HCT116 (cell line): ENCODE results near the gene ZNF544. TPM values are rescaled to one million over a fixed set of nuclear protein-coding genes. Genes with fewer than 3 reads are reported as not detected.

Source experiments
- ATAC-seq: fragments of 200-7000 bp; cut with Tn5 transposase; 2 replicates; pipeline ENCODE4 v1.9.1; 2020; ENCODE audit warnings: mild to moderate bottlenecking, moderate library complexity
- BruUV-seq: library from RNA; stranded (reverse); fragments of 400-500 nt; replicated peaks from 2 replicates; lab custom pipeline; 2021; lab: Mats Ljungman, UMichigan
- CTCF ChIA-PET: fragments of 300-600 bp; sonication (Branson Sonifier 250); formaldehyde crosslinking; loops from one replicate; lab custom pipeline; 2021; ENCODE audit warnings: antibody characterized with exemption; lab: Charles Lee
- POLR2A ChIA-PET: fragments of 300-600, 350-600 bp; sonication (Branson Sonifier 250); formaldehyde crosslinking; loops from one replicate; lab custom pipeline; 2021; ENCODE audit warnings: antibody characterized with exemption; lab: Charles Lee
- RAD21 ChIA-PET, 2 experiments: fragments of 300-600 bp; sonication (Branson Sonifier 250); formaldehyde crosslinking; loops; one replicate each; lab custom pipeline; 2023; ENCODE audit warnings: low total read pairs in 2 of 2; ENCODE audit not compliant: uncharacterized antibody in 2 of 2, unreplicated experiment in 2 of 2, low non-redundant PET in 1 of 2; lab: Charles Lee
- DNase-seq: peaks from one replicate; pipeline ENCODE4 v3.0.0-alpha.2; 2010; ENCODE audit warnings: low read depth, low spot score
- H2AFZ ChIP-seq: fragments of 200-600 bp; shearing (Covaris generic), sonication (generic); 2 replicates; pipeline ENCODE4 v1.6.1; 2017; ENCODE audit warnings: low read depth, mixed run types, mixed read lengths, antibody characterized with exemption, low read length; ENCODE audit not compliant: poor library complexity, severe bottlenecking
- H3K27ac ChIP-seq: 2 replicates; pipeline ENCODE4 v1.5.1; 2012; ENCODE audit warnings: low read depth, low read length
- H3K27me3 ChIP-seq: fragments of 200-600 bp; sonication (generic); 2 replicates; pipeline ENCODE4 v1.6.1; 2016; ENCODE audit warnings: mixed run types, low read length, mixed read lengths; ENCODE audit not compliant: insufficient read depth
- H3K36me3 ChIP-seq, 2 experiments: fragments of 200-500 bp in 1 of 2; fragments of 200-600 bp in 1 of 2; sonication (Bioruptor generic) in 1 of 2; sonication (generic) in 1 of 2; 2 replicates each; pipeline versions ENCODE4 v1.5.1 to v1.6.1; 2014 to 2016; ENCODE audit warnings: low read length in 2 of 2, inconsistent platforms in 1 of 2, mixed read lengths in 1 of 2, mixed run types in 1 of 2; ENCODE audit not compliant: insufficient read depth in 2 of 2, control insufficient read depth in 1 of 2
- H3K4me1 ChIP-seq, 2 experiments: fragments of 200-600 bp in 1 of 2; sonication (generic) in 1 of 2; 2 replicates each; pipeline versions ENCODE4 v1.5.1 to v1.6.1; 2012 to 2017; ENCODE audit warnings: low read length in 2 of 2, inconsistent platforms in 1 of 2, mild to moderate bottlenecking in 1 of 2, mixed read lengths in 1 of 2, mixed run types in 1 of 2, moderate library complexity in 1 of 2; ENCODE audit not compliant: insufficient read depth in 2 of 2, control insufficient read depth in 1 of 2
- H3K4me2 ChIP-seq: fragments of 200-600 bp; sonication (generic); 2 replicates; pipeline ENCODE4 v1.6.1; 2017; ENCODE audit warnings: mixed run types, low read length, mixed read lengths
- H3K4me3 ChIP-seq, 2 experiments: fragments of 200-600 bp in 1 of 2; sonication (generic) in 1 of 2; replicated peaks in 1 of 2; 2 replicates each; pipeline ENCODE4 v1.5.1; 2011 to 2016; ENCODE audit warnings: low read length in 2 of 2, control low read depth in 1 of 2, low read depth in 1 of 2, mild to moderate bottlenecking in 1 of 2, mixed read lengths in 1 of 2, mixed run types in 1 of 2
- H3K79me2 ChIP-seq: fragments of 200-600 bp; sonication (generic); 2 replicates; pipeline ENCODE4 v1.6.1; 2017; ENCODE audit warnings: mild to moderate bottlenecking, mixed run types, low read length, moderate library complexity, mixed read lengths; ENCODE audit not compliant: insufficient read depth
- H3K9ac ChIP-seq: fragments of 200-600 bp; sonication (generic); 2 replicates; pipeline ENCODE4 v1.6.1; 2016; ENCODE audit warnings: low read length, mixed read lengths
- H3K9me2 ChIP-seq: fragments of 200-600 bp; sonication (generic), shearing (Covaris generic); 2 replicates; pipeline ENCODE4 v1.6.1; 2017; ENCODE audit warnings: mixed run types, mild to moderate bottlenecking, moderate library complexity; ENCODE audit not compliant: insufficient read depth
- H3K9me3 ChIP-seq, 2 experiments: fragments of 200-500 bp in 1 of 2; fragments of 200-600 bp in 1 of 2; sonication (Bioruptor generic) in 1 of 2; sonication (generic) in 1 of 2; 2 replicates each; pipeline ENCODE4 v1.6.1; 2014 to 2017; ENCODE audit warnings: low read length in 2 of 2, mixed read lengths in 2 of 2, inconsistent platforms in 1 of 2, low read depth in 1 of 2, mild to moderate bottlenecking in 1 of 2, mixed run types in 1 of 2, moderate library complexity in 1 of 2; ENCODE audit not compliant: control insufficient read depth in 1 of 2, insufficient read depth in 1 of 2
- H4K20me1 ChIP-seq: fragments of 200-600 bp; sonication (generic), shearing (Covaris generic); 2 replicates; pipeline ENCODE4 v1.6.1; 2017; ENCODE audit warnings: mixed run types, mild to moderate bottlenecking, moderate library complexity; ENCODE audit not compliant: insufficient read depth
- ATF3 ChIP-seq: IDR thresholded peaks from 2 replicates; pipeline ENCODE4 v1.6.1; 2012
- CTCF ChIP-seq, 3 experiments: fragments of 200-600 bp in 1 of 3; sonication (generic) in 1 of 3; IDR thresholded peaks in 2 of 3; conservative IDR thresholded peaks in 1 of 3; 2 replicates each; pipeline ENCODE4 v1.5.1; 2012 to 2017; ENCODE audit warnings: low read depth in 2 of 3, low read length in 2 of 3, antibody characterized with exemption in 1 of 3, borderline replicate concordance in 1 of 3, control low read depth in 1 of 3, mild to moderate bottlenecking in 1 of 3, mixed read lengths in 1 of 3, mixed run types in 1 of 3, moderate library complexity in 1 of 3; ENCODE audit not compliant: insufficient read depth in 1 of 3
- EGR1 ChIP-seq: IDR thresholded peaks from 2 replicates; pipeline ENCODE4 v1.6.1; 2012; ENCODE audit warnings: low read depth
- ELF1 ChIP-seq: IDR thresholded peaks from 2 replicates; pipeline ENCODE4 v1.6.1; 2012; ENCODE audit warnings: low read depth, borderline replicate concordance
- EZH2 ChIP-seq: fragments of 200-600 bp; sonication (generic); IDR thresholded peaks from 2 replicates; pipeline ENCODE4 v1.6.1; 2017; ENCODE audit warnings: antibody characterized with exemption, mixed run types
- MAX ChIP-seq: IDR thresholded peaks from 2 replicates; pipeline ENCODE4 v1.6.1; 2012
- SP1 ChIP-seq: IDR thresholded peaks from 2 replicates; pipeline ENCODE4 v1.6.1; 2012; ENCODE audit warnings: low read depth
- SRF ChIP-seq: IDR thresholded peaks from 2 replicates; pipeline ENCODE4 v1.6.1; 2012; ENCODE audit warnings: low read depth
- YY1 ChIP-seq: IDR thresholded peaks from 2 replicates; pipeline ENCODE4 v1.6.1; 2011; ENCODE audit warnings: low read length, low read depth, moderate library complexity, mild to moderate bottlenecking; ENCODE audit not compliant: insufficient replicate concordance; ENCODE audit errors: extremely low read depth
- ZFX ChIP-seq: fragments of 450-650 bp; IDR thresholded peaks from 2 replicates; pipeline ENCODE4 v1.6.1; 2017
- intact Hi-C: fragments of 100-400 bp; cut with micrococcal nuclease; formaldehyde crosslinking; loops from 2 replicates; pipeline ENCODE4 v1.10.0; 2022
- total RNA-seq: library from RNA; stranded (reverse); gene quantifications from one replicate; pipeline ENCODE4 v1.2.1, GENCODE V29; 2021; ENCODE audit not compliant: unreplicated experiment

ZNF544 gene
- total RNA-seq, 1 experiment from 2014 or later, result 46.3 TPM

GRCh38 chr19:58261600-58261967, 32.9 kb downstream of the ZNF544 start:
- Histone ChIP-seq H3K4me3 (no peak overlapping the region), H3K4me1 (no peaks in the 10 kb centered on the region), H3K27me3 (no peaks in the 10 kb centered on the region), H3K36me3 (peaks cover 14 to 55% of the 10 kb centered on the region in 2 experiments), H3K9me2 (no peaks in the 10 kb centered on the region), H3K27ac (no peak overlapping the region), H3K79me2 (no peaks in the 10 kb centered on the region), H3K9me3 (peaks cover 66 to 74% of the 10 kb centered on the region in 2 experiments; a peak in 3 of 4 replicates), H4K20me1 (no peaks in the 10 kb centered on the region), H3K4me2 (no peak overlapping the region), H2AFZ (no peak overlapping the region), H3K9ac (no peak overlapping the region)
- no peak for ATAC-seq
- no peak for DNase-seq
- intact Hi-C loops, result no loop called here
- TF ChIP-seq ELF1, result no peak
- no peak for TF ChIP-seq MAX
- TF ChIP-seq EGR1, result no peak
- no peak for TF ChIP-seq EZH2
- no peak for TF ChIP-seq SP1
- TF ChIP-seq SRF, result no peak
- TF ChIP-seq ATF3, result no peak
- TF ChIP-seq YY1, result no peak
- TF ChIP-seq ZFX, result no peak
- TF ChIP-seq CTCF (IDR thresholded peaks at IDR 0.05 in 2 of 3, conservative IDR thresholded peaks at IDR 0.05 in 1 of 3; ENCODE audit: borderline replicate concordance in 1 of 3, insufficient read depth in 1 of 3, low read depth in 2 of 3, low read length in 2 of 3), result no peak
- no TSS peak for BruUV-seq
- RAD21 ChIA-PET, result no interaction called here
- POLR2A ChIA-PET, result no interaction called here
- CTCF ChIA-PET, result no interaction called here
